Right ventricle myocardium superior (tissue), 1 donor: ENCODE measurements around the gene NMRK2. TPM values are rescaled to one million over a fixed set of nuclear protein-coding genes. Genes with fewer than 3 reads are reported as not detected.
A peak's percentile ranks its signal among the peaks of the same experiment; 100 is the strongest.

ENCODE experiments used
- ATAC-seq: fragments of 200-7000 bp; cut with Tn5 transposase; one replicate; pipeline ENCODE4 v1.9.1; 2020; ENCODE audit warnings: mild to moderate bottlenecking; ENCODE audit not compliant: poor library complexity
- DNase-seq: peaks from one replicate; pipeline ENCODE4 v3.0.0-alpha.2; 2020
- intact Hi-C: fragments of 100-400 bp; cut with DNase I; formaldehyde crosslinking; loops from one replicate; pipeline ENCODE4 v1.11.2; 2022
- total RNA-seq: library from RNA; stranded (reverse); fragmentation: NEBNext Ultra II Directional; extraction: Animal tissue kit (Norgen Biotek cat#: 25700); gene quantifications from one replicate; pipeline ENCODE4 v1.2.1, GENCODE V29; 2021
- donor health status: DM: no; HTN: yes; CAD: no; lungs with severe emphysema.

NMRK2 gene
- total RNA-seq, 1 donor from 2014 or later, result 589 TPM

GRCh38 chr19:3977242-3978143 is 44.6 kb downstream of the NMRK2 start:
- ATAC-seq (no peak), DNase-seq (no peak)
- intact Hi-C loops, result no loop called here

DNA sequence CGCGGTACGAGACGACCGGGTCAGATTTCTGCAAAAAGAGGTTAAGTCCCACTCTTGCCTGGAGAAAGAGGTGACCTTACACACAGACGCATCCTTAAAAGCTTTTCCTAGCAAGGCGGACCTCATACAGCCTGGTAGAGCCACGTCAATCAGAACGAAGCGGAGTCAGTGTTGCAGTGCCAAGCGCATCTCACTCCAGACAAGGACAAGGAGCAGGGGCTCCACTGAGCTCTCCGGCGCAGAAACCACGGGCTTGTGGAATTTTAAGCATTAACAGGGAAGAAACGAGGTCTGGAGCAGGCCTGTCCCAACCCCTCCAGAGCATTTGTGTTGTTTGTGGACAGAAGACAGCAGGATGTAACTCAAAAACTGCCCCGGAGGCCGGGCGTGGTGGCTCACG is 45.3 kb downstream of the NMRK2 start:
- no peak for ATAC-seq
- intact Hi-C loops, result no loop called here
- no peak for DNase-seq

- DNase-seq (no peak), ATAC-seq (no peak)
- intact Hi-C loops, result no loop called here
Observed at GRCh38 chr19:3979289-3979673, 46.4 kb downstream of the NMRK2 start.

- ATAC-seq (no peak), DNase-seq (no peak)
- intact Hi-C loops, result no loop called here
Observed at GRCh38 chr19:3979674-3980352, 46.9 kb downstream of the NMRK2 start.

GRCh38 chr19:3980353-3981251 is 47.7 kb downstream of the NMRK2 start:
- intact Hi-C loops, result no loop called here
- no peak for ATAC-seq
- no peak for DNase-seq

- ATAC-seq, result no peak
- no peak for DNase-seq
- intact Hi-C loops, result no loop called here
Observed at GRCh38 chr19:3981373-3981735, 48.5 kb downstream of the NMRK2 start.

DNA sequence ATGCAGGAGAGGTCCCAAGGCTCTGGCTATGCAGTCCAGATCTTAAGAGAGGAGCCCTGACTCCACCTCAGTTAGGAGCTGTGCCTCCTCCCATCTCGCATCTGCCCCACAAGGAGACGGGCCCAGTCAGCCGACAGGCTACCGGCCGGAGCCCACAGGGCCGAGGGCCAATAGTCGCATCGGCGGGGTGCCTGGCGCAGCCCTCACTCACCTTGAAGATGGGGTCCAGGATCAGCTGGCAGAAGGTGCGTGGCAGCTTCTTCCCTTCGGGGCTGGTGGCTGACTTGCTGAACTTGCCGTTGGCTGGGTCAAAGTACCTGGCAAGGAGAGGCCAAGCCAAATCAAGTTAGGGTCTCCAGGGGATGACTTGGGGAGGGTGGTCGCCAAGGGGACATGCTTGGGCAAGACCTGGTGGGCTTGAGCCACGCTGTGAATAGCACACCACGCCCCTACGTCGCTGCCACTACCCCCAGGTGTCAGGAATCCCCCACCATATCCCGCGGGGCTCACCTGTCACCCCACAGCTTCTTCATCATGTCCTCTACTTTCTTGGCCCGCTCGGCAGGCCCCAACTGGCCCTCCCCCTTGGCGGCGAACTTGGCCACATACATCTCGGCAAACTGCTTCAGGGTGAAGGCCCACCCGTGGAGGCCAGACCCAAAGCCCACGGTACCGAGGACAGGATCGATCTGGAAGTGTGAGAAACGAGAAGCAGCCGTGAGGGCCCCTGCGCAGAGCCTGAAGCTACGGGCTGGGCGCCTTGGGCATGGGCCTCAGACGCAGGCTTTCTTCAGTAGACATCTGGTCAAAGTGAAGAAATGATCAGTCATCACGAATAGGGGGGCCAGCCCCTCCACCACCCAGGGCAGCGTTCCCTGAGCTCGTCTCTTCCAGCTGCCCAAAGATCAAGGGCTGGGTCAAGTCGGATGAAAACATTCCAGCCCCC is 49.1 kb downstream of the NMRK2 start:
- no peak for DNase-seq
- ATAC-seq, result no peak
- intact Hi-C loops, result no loop called here

DNA sequence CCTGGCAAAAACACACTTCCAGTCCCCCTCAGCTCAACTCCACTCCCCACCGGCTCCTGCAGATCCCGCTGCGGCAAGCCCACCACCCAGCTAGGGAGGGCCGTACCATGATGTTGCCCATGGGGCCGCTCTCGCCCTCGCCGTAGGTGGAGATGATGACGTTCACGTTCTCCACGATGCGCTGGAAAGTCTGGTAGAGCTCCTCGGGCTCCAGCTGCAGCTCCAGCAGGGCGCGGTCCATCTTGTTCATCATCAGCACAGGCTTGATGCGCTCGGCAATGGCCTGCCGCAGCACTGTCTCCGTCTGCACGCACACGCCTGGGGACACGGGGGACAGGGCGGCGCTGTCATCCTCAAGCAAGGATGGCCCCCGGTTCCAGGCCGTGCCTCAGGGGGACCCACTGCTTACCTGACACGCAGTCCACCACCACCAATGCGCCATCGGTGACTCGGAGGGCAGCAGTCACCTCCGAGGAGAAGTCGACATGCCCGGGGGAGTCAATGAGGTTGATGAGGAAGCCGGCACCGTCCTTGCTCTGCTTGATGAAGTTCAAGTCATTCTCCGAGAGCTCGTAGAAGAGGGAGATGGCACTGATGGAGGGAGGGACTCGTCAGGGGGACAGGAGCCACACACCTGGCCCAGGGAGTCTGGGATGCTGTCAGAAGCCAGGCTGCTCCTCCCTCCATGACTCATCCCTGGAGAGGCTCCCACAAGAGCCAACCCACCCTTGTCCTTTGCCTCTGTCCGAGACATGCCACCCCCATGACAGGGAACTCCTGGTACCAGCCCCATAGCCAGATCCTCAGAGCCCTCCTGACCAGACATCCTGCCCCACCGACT is 50.1 kb downstream of the NMRK2 start:
- ATAC-seq (no peak), DNase-seq (no peak)
- intact Hi-C loops, result no loop called here

DNA sequence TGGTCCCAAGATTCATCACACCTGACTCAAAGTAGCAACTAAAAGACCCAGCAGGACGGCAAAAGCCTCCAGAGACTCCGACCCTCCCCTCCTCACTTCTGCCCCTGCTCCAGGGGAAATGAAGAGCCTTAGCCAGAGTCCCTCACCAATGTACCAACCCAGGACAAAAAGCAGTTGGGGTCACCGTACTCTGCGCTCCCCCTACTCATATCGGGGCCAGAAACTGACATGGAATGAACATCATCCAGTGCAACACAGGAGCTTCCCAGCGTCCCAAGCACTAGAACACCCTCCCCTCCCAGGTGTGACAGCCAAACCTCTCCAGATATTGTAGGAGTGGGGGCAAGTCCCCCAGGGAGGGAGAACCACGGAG is 50.7 kb downstream of the NMRK2 start:
- DNase-seq (no peak), ATAC-seq (no peak)
- intact Hi-C loops, result no loop called here

DNA sequence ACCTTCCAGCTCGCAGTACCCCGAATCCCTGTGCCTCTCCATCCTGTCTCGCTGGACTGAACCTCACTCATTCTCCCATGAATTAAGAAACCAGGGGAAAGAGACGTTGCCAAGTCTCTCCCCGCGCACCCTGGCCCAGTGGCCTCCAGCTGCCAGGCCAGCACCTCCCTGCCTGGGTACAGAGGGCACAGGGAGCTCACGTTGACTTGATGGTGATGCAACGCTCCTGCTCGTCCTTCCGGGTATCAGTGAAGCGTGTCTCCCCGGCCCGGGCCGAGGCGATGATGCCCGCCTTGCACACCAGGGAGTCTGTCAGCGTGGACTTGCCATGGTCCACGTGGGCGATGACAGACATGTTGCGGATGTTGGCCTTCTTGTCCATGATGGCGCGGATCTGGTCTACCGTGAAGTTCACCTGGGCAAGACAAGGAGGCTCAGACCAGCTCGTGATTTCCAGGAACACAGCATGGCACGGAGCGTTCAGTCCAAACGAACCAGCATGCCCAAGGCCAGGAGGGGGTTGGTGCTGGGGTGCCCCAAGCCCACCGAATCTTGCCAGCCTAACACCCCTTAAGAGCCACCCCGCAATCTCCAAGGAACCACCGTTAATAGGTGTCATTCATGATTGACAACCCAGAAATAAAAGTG is 51.2 kb downstream of the NMRK2 start:
- DNase-seq (no peak), ATAC-seq (no peak)
- intact Hi-C loops, result no loop called here

- DNase-seq (no peak), ATAC-seq (peak; percentile 0)
- intact Hi-C loops, result no loop called here
Observed at GRCh38 chr19:3984584-3984907, 51.7 kb downstream of the NMRK2 start.

- ATAC-seq (peak; percentile 79), DNase-seq (peak; percentile 93)
- intact Hi-C loops, result loop anchor here (5.0 kb wide), 1 partner anchor 222 kb away; no protein-coding TSS in a partner anchor
Observed at GRCh38 chr19:3984908-3985642, 52.2 kb downstream of the NMRK2 start, which contains the start of gene EEF2. EEF2 (minus strand) TSS chr19:3985463; CDS start chr19:3985380, 83 bp downstream.

DNA sequence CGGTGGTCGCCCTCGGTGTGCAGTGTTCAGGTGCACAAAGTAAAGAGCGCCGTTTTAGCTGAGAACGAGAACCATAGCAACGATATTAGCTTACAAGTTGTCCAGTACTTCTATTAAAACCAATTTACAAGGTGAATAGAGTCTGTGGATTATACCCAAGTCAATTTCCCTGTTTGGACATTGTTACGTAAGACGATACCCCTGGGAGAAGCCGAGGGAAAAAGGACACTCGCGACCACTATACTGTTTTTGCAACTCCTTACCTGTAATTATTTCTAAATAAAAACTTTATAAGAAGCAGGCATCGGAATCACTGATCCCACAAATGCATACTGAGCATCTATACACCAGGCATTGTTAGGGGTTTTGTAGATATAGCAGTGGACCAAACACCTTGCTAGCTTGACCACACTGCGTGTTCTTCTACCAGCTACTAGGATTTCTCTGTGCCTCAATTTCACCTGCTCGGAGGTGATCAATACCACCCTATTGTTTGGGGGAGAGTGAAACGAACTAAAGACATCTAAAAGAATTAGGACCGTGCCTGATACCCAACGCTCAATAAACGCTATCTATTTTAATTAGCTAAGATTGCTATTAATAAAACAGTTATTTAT is 52.9 kb downstream of the NMRK2 start:
- ATAC-seq (peak; percentile 0), DNase-seq (no peak)
- intact Hi-C loops, result loop anchor here (5.0 kb wide), 1 partner anchor 222 kb away; no protein-coding TSS in a partner anchor

DNA sequence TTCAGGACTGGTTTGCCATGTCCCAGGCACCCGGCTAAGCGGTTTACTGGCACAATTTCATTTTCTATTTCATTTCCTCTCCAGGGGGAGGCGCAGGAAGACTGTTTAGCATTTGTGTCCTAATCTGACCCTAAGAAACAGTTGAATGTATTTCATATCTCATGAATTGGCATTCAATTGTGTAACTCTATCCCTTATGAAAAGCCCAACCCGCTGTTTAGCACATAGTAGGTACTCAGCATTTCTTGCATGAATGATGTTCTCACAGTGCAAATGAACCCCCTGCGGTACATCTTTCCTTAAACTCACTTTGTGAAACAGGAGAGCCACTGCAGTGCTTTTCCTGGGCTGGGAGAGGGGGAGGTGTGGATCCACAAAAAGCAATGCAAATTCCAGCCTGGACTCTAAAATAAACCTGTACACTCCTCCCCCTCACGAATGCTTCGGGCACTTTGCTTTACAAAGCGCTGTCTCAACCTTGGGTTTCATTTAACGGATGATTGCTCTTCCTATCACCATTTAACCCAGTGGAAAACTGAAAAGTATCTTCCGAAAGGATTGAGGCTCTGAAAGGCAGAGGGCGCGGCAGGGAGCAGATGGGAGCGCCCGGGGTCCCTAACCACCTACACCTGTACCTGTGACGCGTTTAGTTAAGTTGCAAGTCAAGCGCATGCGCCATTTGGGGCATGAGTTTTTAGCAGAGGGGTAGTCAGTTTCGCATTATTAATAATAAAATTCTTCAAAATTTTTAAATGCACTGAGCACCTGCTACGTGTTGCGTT is 53.6 kb downstream of the NMRK2 start:
- peak; percentile 71 for ATAC-seq
- intact Hi-C loops, result loop anchor here (5.0 kb wide), 1 partner anchor 221 kb away; no protein-coding TSS in a partner anchor
- DNase-seq, result no peak
